ENCODE data around the gene CREB5. TPM values are rescaled to one million over a fixed set of nuclear protein-coding genes. Genes with fewer than 3 reads are reported as not detected.
"Not testable (repeated sequence)": the region's sequence is repeated elsewhere in the genome, so short reads cannot be mapped to it uniquely, and the experiment has no call there.

CREB5 gene
- total RNA-seq, 1 donor from 2014 or later, result 4.5 TPM

DNA sequence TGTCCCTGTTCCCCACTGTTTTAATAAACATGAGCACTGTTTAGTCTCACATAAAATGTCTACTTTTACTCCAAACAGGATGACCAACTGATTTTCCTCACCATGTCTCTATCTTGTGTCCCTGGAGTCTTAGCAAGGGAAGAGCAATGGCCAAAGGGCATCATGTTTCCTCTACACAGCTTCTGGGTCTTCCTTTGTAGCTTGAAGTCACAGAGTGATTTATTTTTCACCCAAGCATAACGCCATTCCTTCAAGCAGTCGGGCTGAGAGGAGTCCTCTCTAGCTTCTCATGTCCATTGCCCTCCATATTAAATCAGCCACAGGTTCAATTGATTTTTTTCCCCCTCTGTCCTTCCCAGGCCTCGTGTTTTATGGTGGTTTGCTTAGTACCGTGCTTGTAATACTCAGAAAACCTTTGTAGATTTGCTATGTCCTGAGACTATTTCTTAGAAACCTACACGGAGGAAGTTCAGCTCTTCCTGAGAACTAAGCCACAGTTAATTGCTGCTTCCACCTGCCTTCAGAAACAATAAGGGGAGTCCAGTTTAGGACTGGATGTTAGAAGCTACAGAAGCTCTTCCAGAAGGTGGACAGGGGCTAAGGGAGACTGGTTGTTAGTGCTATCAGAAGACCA lies 178.8 kb downstream of the CREB5 start:
- no peak for DNase-seq
- ATAC-seq, result no peak
- intact Hi-C loops (cut with micrococcal nuclease), result no loop called here

DNA sequence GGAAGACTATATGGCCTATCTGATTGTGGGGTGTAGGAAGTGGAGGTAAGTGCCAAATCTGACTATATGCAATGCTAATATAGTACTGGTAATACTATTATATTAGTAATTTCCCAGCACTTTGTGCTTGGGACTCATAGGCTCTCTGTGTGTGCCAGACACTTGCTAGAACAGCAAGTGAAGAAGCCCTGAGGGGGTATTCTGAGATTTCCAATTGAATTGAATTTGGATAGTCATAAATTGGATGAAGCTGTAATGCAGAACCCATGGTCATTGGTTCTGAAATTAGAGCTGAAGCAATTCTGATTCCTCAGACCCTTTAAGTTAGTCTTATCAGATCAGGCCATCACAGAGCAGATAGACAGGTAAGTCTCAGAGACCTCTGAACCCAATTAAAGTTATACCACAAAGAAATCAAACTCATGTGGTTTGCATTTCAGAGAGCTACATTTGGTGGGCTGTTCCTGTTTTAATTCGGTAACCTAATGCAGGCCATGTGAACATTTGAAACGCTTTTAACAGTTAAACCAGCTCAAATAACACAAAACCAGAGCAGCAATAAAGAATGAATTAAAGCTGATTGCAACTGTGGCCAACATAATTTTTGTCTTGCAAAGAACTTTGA lies 179.5 kb downstream of the CREB5 start:
- intact Hi-C loops (cut with micrococcal nuclease), result no loop called here
- no peak for DNase-seq
- no peak for ATAC-seq

DNA sequence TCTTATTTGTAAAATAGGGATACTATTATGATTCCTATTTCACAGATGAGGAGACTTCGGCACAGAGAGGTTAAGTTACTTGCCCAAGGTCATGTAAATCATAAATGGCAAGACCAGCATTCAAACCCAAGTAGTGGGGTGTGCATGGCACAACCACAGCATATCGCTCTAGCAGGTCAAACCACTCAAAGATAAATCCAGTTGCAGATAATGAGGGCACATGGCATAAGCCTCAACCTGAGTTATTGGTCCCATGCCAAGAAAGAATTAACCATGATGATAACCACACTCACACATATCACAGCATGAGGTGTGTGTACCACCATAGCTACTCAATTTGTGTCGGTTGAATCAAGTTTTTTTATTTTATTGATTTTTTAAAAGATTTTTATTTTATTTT lies 180.5 kb downstream of the CREB5 start:
- DNase-seq, result no peak
- intact Hi-C loops (cut with micrococcal nuclease), result no loop called here
- no peak for ATAC-seq

DNA sequence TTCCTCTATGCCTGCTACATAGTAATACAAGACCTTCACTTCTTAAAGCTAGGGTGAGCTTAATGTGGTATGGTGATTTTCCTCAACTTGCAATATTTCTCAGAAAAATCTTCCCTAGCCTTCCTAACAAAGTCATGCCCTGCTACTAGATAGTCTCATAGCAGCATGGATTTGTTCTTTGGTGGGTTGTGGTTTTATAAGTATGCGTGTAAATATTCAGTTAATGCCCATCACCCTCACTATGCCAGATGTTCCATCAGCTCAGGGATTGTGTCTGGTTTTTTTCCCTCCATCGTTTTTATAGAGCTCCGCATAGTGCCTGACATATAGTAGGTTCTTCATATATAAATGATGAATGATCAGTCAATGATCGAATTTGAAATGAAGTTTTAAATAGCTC lies 182.8 kb downstream of the CREB5 start:
- ATAC-seq, result no peak
- DNase-seq, result no peak
- intact Hi-C loops (cut with micrococcal nuclease), result no loop called here

DNA sequence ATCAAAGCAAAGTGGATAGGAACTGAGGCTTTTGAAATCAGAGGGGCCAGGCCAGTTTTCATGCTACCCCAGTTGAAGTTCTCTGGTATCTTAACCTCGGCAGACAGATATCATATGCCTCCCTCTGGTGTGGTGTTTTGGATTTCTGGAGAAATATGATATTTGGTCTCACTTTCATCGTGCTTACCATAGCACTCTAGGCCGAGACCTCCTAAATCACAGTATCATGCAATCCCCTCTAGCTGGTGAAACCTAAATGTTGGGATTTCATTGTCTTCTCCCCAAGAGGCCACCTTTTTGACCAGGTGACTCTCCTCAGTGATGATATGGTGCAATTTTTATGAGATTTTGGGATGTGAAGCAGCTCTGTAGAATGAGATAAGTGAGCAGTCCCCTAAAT lies 183.5 kb downstream of the CREB5 start:
- intact Hi-C loops (cut with micrococcal nuclease), result no loop called here
- DNase-seq (no peak), ATAC-seq (no peak)

DNA sequence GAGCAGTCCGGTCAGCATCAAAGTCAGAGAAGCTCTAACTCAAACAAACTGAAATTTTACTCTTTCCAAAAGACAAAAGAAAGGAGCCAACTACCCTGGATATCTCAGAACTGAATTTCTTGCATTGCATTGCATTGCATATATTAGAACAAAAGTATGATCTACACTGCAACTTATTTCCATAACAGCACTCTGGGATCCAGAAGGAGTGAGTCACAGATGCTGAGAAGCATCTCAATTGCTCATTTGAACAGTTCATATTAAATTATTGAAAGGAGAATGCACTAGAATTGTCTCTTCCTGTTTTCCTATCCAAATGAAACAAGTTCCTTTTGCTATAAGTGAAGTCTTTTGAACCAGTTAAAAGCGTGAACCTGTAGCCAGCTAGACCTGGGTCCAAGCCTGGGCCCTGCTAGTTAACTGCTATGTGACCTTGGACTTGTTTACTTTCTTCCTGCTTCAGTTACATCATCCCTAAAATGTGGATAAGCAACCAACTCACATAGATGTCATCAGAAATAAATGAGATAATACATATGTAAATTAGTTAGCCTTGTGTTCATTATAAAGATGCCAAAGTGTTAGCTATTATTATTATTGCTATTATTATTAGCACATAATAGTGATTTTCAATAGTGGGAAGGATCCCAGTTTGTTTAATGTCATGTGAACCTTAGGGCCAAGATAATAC lies 184.1 kb downstream of the CREB5 start:
- ATAC-seq, result no peak
- DNase-seq, result no peak
- intact Hi-C loops (cut with micrococcal nuclease), result no loop called here

DNA sequence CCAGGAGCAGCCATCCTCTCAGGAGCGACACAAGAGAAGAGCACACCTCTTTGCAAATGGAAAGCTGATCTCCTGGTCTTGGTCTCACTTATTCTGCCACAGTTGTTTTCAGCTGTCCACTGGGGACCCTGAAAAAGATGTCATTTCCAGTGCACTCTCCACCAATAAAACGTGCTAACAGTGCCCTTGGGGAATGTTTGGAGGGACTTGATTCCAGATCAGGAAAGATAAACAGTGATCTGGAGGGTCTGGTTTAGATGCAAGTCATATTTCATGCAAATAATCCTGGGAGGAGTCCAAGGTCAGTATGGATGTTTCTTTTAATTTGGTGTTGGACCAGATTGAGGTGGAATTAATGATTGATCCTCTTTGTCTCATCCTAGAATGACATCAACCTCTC lies 185.0 kb downstream of the CREB5 start:
- no peak for ATAC-seq
- intact Hi-C loops (cut with micrococcal nuclease), result no loop called here
- DNase-seq, result no peak

DNA sequence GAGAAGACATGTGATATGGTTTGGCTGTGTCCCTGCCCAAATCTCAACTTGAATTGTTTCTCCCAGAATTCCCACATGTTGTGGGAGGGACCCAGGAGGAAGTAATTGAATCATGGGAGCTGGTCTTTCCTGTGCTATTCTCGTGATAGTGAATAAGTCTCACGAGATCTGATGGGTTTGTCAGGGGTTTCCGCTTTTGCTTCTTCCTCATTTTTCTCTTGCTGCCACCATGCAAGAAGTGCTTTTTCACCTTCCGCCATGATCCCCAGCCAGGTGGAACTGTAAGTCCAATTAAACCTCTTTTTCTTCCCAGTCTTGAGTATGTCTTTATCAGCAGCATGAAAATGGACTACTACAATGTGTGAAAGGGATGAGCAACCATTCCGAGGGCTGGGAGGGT lies 185.7 kb downstream of the CREB5 start:
- not testable (repeated sequence) for DNase-seq, ATAC-seq

DNA sequence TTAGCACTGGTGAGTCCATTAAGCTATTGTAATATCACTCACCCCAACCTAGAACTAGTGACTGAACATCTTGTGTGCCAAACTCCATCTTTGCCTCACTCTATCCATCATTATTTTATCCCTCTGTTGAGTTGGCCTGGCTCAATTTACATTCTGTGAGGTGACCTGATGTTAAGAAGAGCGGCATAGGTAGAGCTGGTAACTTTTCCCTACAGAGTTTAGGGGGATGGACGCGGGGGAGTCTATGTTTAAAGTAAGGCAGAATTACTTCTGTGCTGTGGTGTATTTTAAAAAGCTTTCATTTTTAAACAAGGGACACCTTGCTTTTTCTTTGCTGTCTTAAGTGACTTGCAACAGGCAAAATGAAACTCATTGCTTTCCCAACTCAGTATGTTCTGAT lies 186.3 kb downstream of the CREB5 start:
- intact Hi-C loops (cut with micrococcal nuclease), result no loop called here
- DNase-seq, result no peak
- no peak for ATAC-seq

More for the DNA sequence above, 185.7 kb downstream of the CREB5 start:
- intact Hi-C loops (cut with micrococcal nuclease), result not testable (repeated sequence)

DNA sequence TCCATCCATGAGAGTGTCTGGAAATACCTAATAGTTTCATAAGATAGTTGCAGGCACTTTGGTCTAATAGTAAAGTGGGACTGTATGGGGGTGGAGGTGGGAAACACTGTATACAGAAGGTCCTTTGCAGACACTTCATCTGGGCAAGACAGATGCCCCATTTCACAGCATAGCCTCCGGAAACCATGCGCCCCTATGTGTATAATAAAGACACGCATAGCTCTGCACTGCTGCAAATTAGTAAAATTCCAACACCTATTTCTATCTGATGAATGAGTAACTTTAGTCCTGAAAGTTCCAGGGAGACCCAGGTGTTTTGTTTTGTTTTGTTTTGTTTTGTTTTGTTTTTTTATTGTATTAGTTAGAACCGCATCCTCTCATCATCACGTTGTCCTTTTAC lies 187.1 kb downstream of the CREB5 start:
- ATAC-seq (no peak), DNase-seq (no peak)
- intact Hi-C loops (cut with micrococcal nuclease), result no loop called here

DNA sequence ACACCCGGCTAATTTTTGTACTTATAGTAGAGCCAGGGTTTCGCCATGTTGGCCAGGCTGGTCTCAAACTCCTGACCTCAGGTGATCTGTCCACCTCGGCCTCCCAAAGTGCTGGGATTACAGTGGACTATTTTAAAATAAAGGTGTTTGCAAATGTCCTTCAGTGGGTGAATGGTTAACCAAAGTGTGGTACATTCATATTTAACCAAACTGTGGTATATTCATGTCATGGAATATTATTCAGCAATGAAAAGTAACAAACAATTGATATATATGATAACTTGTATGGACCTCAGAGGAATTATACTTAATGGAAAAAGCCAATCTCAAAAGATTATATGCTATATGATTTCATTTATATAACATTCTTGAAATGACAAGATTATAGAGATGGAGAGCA lies 190.0 kb downstream of the CREB5 start:
- no peak for ATAC-seq
- DNase-seq, result no peak
- intact Hi-C loops (cut with micrococcal nuclease), result no loop called here

DNA sequence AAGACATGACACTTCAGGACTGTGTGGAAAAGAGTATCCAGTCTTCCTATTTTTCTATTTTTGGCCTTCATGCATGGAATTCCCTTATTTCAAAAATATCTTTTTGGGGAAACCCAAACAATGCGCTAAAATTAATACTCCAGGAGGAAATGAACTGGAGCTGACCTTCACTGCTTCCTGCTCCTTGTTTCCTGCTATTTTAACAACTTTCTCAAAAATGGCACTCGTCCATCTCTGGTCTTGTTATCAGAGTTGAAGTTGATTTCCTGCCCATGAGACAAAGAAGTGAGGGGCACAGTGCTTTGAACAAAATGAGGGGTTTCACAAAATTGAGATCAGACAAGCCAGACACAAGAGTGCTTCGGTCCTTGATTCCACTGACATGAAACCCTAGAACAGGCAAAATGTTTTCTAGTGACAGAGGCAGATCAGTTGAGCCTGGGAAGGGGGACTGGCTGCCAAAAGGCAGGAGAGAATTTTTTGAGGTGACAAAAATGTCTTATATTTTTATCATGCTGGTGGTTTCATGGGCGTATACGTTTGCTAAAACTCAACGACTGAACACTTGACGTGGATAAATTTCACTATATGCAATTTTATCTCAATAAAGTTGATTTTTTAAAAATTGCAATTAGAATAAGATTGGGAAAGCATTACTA lies 193.2 kb downstream of the CREB5 start:
- intact Hi-C loops (cut with micrococcal nuclease), result no loop called here
- ATAC-seq (peak; percentile 9), DNase-seq (no peak)

DNA sequence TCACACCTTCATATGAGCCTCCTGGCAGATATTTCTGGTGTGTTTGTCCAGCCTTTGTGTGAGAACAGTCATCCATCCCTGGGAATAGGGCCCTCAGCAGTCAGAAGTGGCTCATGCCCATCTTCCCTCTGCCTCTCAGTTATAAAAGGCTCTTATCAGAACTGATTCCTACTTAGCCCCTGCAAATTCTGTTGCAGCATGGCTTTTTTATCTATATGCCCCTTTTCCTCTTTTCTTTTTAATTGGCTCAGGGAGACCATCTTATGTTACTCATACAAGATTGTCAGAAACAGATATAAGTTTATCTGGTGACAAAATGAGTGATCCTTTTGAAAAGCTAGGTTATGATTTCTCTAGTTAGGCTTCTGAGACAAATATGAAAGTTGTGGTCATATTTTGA lies 194.1 kb downstream of the CREB5 start:
- intact Hi-C loops (cut with micrococcal nuclease), result no loop called here
- no peak for DNase-seq
- ATAC-seq, result no peak

DNA sequence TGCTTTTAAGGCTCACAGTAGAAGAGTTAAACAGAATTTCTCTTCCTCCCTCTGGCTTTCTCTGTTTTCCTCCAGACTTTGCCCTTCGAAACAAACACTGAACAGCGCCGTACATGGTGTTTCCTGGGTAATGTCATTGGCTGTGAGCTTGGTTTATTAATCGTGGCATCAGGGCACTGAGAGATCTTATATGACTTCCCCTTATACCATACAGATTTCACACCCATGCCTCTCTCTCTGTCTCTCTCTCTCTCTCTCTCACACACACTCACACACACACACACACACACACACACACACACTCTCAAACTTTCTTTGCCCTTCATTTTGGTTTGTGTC lies 195.5 kb downstream of the CREB5 start:
- no peak for DNase-seq
- intact Hi-C loops (cut with micrococcal nuclease), result no loop called here
- ATAC-seq, result no peak

DNA sequence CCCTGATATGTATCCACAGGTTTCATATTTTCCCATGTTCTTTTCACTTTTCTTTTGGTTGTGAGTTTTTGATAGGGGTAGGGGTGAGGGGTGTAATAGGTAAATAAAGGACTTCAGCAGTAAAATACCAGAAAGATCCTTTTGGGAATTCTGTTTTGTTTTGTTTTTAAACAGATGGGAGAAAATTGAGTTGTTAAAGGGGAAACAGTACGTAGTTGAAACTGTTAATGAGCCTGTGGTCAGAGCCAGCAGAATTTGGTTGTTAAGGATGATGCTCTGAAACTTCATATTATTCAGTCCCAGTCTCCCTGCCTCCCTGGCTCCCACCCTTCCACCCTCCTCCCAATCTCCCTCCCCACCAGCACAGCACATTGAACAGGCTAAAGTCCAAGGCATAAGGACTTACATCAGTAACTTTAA lies 195.9 kb downstream of the CREB5 start:
- ATAC-seq (no peak), DNase-seq (no peak)
- intact Hi-C loops (cut with micrococcal nuclease), result no loop called here

DNA sequence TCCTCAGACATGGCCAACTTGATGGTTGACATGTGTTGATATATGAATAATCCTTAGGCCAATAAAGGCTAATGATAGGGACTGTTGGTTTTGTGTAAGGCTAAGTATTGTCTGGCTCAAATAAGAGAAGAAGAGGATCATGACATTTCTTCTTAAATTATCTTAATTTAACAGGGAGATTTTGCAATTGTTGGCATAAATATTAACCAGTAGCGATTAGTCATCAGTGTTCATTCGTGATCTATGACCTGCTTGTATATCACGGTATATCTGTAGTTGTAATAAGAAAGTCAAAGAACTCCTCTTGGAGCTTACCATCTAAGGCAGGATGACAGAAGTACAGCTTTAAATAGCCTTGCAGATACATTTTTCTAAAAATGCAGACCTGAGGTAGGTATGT lies 196.4 kb downstream of the CREB5 start:
- intact Hi-C loops (cut with micrococcal nuclease), result no loop called here
- ATAC-seq (no peak), DNase-seq (no peak)

DNA sequence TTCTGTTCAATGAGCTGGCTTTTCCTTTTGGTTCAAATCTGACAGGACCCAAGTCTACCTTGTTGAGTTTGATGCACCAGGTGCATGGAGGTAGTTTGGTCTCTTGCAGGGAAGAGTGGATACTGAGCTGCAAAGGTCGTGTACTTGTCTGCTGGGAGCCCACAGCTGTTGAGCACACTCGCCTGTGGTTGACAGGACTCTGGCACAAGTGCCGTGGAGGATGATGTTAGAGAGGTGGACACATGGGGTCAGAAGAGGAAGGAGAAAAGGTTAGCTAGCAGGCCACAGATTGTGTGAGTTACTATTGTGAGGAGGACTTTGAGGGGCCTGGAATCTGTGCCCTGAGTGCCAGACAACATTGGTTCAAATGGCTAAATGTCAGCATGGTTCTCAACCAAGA lies 197.3 kb downstream of the CREB5 start:
- intact Hi-C loops (cut with micrococcal nuclease), result no loop called here
- DNase-seq (peak; percentile 49), ATAC-seq (peak; percentile 93)

DNA sequence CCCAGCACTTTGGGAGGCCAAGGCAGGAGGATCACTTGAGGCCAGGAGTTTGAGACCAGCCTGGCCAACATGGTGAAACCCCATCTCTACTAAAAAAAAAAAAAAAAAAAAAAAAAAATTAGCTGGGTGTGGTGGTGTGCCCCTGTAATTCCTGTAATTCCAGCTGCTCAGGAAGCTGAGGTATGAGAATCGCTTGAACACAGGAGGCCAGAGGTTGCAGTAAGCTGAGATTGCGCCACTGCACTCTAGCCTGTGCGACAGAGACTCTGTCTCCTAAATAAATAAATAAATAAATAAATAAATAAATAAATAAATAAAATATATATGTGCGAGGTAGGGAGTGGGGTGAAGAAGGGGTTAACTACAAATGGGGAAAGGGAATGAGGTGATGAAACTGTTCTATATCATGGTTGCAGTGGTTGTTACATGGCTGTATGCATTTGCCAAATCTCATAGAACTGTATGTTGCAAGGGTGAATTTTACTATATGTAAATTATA lies 199.1 kb downstream of the CREB5 start:
- intact Hi-C loops (cut with micrococcal nuclease); DNase-seq: not testable (repeated sequence)

DNA sequence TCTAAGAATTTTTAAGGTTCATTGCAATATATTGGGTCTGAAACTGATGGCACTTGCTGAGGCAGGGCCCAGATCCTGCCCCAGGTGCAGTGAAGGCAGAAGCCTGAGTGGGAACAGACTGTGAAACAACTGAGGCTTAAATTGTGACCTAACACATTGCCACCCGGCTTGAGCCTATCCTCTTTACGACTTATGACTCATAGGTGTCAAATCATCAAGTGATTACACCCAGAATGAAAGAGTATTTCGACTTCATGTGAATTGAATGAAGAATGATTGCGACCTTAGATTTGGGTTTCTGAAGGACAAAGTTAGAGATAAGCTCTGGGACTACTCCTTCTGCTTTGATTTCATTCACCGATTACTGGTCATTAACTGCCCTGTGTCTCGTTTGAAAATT lies 200.9 kb downstream of the CREB5 start:
- DNase-seq, result no peak
- intact Hi-C loops (cut with micrococcal nuclease), result no loop called here
- no peak for ATAC-seq

More for the DNA sequence above, 199.1 kb downstream of the CREB5 start:
- not testable (repeated sequence) for ATAC-seq

DNA sequence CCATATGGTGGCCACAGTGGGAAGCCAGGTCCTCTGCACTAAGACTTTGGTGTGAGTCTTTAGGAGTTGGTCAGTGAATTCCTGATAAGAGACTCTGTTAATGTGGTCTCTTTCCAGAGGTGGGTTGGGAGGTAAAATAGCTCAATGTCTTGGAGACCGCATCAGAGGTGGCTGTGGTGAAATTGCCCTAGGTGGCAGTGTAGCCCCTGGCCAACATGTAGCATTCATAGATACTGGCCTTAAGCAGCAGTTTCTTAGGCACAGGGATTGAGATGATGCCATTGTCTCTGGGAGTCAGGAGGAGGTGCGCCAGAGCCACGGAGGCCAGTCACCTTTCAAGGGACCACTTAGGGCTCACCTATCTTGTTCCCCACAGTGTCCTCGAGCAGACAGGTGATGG lies 202.8 kb downstream of the CREB5 start:
- DNase-seq, result no peak
- peak; percentile 52 for ATAC-seq
- intact Hi-C loops (cut with micrococcal nuclease), result no loop called here

All from left ventricle myocardium superior (tissue), 1 donor.